Activated T-cell treated with anti-CD3 and anti-CD28 coated beads for 4 hours (primary cell): ENCODE results near the gene PNPLA7.
"Not testable (repeated sequence)": the region's sequence is repeated elsewhere in the genome, so short reads cannot be mapped to it uniquely, and the experiment has no call there.

Experiments
- DNase-seq: peaks from one replicate; pipeline ENCODE4 v3.0.0-alpha.2; 2020

PNPLA7 gene

DNA sequence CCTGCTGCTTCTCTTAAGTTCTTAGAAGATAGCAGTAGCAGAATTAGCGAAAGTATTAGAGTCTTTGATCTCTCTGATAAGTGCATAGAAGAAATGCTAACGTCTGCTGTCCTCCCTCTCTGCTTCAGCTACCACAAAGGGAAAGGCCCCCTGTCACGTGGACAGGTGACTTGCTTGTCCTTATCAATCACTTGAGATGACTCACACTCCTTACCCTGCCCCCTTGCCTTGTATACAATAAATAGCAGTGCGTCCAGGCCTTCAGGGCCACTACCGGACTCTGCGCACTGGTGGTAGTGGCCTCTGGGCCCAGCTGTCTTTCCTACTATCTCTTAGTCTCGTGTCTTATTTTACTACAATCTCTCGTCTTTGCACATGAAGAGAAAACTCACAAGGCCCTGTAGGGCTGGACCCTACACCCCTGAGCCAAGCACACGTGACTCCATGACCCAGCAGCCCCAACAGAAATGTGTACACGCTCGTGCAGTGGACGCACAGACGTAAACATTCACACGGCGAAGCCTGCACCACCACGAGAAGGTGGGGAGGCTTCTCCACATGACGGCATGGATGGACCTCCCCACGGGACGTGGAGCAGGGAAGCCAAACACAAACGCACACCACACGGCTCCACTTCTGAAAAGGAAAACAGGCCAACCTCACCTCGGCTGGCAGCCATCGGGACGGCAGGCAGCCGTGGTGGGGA lies 38.3 kb downstream of the PNPLA7 start:
- no peak for DNase-seq

DNA sequence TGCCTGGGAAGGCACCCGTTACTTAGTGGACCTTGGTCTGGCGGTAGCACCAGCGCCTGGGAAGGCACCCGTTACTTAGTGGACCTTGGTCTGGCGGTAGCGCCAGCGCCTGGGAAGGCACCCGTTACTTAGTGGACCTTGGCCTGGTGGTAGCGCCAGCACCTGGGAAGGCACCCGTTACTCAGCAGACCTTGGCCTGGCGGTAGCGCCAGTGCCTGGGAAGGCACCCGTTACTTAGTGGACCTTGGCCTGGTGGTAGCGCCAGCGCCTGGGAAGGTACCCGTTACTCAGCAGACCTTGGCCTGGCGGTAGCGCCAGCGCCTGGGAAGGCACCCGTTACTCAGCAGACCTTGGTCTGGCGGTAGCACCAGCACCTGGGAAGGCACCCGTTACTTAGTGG lies 39.1 kb downstream of the PNPLA7 start:
- not testable (repeated sequence) for DNase-seq

DNA sequence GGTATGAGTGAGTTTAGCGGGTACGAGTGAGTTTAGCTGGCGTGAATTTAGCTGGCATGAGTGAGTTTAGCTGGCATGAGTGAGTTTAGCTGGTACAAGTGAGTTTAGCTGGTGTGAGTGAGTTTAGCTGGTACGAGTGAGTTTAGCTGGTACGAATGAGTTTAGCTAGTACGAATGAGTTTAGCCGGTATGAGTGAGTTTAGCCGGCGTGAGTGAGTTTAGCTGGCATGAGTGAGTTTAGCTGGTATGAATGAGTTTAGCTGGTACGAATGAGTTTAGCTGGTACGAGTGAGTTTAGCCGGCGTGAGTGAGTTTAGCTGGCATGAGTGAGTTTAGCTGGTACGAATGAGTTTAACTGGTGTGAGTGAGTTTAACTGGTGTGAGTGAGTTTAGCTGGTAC lies 41.0 kb downstream of the PNPLA7 start:
- DNase-seq: no peak

DNA sequence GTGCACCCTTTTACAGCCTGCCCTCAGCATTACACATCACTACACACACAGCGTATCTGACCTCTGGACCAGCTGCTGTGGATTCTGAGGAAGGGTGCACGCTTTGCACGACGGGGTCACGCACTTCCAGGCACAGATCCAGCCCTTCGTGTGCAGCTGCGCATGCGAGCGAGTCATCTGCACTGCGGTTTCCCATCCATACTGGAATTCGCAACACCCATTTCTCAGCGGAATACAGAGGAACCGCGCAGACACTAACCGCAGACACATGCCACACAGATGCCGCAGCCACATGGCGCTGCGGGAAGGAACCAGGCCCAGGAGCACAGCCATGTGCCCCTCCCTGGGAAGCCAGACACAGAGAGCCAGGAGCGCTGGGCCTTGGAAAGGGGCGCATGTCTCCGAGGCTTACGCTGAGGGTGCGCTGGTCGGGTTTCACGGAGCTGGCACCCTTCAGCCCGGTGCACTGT lies 43.5 kb downstream of the PNPLA7 start:
- DNase-seq: no peak

DNA sequence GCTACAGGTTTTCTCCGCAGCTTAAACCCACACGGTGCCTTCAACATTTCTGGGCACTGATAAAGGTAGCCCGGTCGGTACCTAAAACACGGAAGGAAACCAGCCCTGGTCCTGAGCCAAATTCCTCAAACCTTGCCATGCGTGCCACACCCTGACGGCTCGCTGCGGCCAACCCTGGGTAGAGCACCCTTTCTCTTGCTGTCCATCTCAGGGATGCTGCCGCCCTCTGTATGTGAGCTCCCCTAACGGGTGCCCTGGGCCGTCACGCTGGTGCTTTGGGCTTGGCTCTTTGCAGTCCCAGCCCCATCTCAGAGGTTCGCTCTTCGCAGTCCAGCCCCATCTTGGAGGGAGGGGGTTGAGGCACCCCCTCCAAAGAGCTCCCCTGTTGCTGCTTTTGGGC lies 43.9 kb downstream of the PNPLA7 start:
- DNase-seq: no peak

DNA sequence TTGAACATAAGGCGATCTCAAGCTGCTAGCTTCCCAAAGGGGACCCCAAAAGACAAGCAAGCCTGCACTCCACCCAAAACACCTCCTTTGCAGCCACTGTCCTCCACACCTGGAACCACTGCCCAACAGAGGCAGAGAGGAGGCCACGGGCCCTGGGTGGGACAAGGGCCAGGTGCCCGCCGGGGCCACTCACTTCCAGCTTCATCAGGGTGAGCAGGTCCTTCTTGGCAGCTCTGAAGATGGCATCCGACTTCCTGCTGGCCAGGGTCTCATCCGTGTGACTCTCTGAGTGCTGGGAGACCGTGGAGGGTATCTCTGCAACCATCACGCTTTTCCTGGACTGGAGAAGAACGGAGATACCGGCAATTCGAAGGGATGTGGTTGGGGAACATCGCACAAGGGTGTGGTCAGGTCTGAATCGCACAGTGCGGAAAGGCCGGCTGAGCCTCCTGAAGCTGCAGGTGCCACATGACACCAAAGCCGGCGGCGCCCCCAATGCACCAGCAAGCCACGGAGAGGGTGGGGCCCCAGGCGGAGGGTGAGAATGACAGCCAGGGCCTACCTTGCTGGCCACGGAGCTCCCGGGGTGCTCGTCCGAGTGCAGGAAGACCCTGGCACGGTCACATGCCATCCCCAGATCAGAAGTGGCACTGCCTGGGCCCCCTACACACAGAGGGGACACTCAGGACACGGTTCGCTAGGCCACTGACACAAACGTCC lies 44.6 kb downstream of the PNPLA7 start:
- DNase-seq: no peak

DNA sequence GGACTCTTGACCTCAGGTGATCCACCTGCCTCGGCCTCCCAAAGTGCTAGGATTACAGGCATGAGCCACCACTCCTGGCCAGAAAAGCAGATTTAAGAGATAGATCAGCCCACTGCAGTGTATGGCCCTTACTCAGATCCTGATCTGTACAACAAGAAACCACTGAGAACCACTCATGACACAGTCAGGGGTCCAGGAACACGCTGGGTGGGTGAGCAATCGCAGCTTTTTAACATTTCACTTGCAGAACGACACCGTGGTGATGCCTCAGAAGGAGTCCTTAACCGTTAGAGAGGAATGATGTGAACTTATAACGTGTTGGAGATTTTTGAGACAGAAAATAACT lies 45.8 kb downstream of the PNPLA7 start:
- DNase-seq: no peak

DNA sequence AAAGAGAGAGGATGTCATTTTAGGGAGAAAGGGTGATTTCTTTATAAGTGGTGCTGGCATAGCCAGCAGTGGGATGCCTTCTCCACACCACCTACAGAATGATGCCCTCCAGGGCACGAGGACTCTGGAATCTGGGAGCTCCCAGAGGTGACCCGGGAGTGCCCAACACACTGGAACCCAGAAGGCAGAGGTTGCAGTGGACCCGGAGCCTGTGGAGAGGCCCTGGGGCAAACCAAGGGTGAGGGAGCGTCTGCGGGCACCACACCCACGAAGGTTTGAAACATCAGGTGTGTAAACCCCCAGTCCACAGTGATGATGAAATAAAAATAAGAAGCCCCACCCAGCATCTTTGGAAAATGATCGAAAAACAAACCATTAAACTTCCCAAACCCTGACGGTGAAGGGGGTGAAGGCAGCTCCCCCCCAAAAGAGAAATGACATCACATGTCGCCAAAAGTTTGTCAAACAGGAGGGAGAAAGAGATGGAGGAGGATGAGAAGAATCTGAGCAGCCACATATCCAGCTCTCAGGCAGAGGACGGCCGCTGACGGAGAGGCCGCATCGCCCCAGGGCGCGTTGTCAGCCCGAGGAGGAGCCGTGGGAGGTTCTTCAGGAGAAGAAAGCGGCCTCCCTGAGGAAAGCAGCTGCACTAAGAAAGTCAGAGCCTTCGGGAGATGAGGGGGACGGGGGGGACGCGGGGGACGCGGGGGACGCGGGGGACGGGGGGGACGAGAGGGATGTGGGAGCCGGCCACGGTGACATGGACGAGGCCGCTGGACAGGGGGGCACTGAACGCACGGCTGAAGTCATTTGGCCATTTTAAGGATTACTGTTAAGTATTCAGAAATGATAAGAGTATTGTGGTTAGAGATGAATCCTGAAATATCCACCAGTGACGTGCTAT lies 47.9 kb downstream of the PNPLA7 start:
- no peak for DNase-seq

DNA sequence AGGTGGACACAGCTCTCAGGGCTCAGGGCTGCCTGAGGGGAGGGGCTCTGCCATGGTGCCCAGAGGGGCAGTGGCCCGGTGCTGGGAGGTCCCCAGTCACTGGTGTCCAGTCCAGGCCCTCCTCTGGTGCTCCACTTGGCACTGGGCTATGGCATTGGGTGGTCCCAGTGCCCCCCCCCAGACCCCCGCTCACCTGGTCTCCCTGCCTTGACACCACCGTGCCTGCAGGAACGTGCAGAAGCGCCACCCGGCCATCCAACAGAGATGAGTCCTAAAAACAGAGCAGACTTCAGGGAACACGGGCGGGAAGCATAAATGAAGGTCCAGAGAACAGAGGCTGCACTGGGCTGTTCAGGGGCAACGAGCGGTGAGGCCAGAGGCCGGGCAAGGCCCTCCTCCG lies 48.7 kb downstream of the PNPLA7 start:
- no peak for DNase-seq

DNA sequence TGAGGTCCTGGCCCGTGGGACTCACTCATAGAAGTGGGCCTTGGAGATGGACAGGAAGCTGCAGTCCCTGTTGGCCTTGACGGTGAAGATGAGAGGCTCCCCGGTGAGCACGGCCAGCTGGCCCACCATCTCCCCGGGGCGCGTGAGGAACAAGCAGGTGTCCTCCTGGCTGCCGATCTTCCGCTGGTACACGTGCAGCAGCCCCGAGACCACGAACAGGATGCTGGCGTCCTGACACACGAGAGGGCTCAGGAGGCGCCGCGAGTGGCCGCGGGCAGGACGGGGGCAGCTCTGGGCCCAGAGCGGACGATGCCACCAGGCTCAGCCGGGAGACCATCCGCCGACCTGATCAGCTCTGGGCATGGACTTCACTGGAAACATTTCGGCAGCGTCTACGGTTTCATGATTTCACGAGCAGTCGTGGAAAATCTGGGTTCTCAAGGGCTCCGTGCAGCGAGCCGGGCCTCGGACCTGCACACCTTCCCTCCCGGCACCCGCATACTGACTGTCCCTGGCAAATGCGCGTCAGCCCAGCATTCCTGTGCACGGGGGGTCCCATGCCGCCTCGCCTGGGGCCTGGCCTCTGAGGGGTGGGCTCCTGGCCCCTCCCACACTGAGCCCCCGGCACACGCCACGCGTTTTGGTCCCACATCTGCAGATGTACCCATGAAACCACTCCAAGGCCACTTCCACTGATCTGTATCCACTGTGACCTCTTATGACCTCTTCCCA lies 49.4 kb downstream of the PNPLA7 start:
- no peak for DNase-seq

DNA sequence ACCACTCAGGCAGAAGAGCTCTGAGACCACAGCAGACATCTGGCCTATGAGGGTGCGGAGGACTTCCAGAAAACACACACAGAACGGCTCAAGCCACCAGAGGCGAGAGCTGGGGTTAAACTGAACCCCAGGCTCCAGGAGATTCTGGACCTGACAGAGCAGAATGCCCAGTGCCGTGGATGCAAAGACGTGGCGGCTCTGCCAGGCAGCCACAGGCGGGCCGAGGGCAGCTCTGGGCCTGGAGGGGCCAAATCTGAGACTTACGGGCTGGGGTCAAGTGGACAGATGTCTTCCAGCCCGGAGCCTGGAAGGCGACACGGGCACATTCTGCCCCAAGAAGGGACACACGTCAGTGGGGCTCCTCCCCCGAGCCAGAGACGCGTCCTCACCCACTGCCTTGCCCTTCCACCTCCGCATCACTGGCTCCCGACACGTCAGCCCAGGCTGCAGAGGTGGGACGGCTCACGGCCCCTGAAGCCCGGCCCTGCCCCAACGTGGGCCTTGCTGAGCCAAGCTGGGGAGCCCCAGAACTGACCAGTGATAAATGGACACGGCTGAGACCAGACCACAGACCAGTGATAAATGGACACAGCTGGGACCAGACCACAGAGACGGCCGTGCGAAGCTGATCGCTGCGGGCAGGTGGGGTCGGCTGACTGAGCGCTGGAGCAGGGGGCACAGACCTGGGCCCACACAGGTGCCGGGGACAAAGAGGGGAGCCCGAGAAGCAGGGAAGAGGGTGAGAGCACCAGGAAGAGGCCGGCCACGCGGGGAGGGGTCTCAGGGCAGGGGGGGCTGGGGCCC lies 50.1 kb downstream of the PNPLA7 start:
- no peak for DNase-seq

DNA sequence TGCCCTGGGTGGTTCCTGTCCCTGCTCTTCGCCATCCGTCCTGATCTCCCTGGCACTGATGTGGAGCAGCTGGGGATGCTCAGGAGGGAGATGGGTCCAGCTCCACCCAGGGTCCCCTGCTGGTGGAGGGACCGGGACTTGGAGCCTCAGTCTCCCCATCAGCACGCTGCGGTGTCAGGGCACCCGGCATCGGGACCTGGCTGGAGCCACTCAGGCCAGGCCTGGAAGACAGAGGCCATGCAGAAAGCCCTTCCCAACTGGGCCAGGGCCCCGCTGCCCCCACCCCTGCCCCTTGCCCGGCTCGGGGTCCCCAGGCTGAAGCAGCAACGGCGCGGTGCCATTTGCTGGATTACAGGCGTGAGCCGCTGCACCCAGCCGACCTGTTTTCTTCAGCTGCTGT lies 50.8 kb downstream of the PNPLA7 start:
- DNase-seq: no peak

DNA sequence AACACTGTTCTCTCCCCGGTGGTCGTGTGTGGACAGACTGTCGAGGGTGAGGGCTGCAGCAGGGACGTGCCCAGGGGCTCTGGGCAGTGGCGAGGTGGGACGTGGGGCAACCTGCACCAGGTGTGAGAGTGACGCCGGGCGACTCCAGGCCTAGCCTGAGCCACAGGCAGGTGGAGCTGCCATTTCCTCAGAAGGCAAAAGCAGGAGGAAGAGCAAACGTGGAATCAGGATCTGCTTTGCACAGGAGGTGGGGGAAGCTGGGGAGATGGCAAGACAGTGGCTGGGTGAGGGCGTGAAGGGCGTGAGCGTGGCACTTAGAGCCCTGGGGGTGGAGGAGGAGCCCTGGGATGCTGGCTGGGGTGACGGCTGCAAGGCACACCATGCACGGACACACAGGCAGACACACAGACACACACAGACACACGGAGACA lies 51.5 kb downstream of the PNPLA7 start:
- DNase-seq: no peak

DNA sequence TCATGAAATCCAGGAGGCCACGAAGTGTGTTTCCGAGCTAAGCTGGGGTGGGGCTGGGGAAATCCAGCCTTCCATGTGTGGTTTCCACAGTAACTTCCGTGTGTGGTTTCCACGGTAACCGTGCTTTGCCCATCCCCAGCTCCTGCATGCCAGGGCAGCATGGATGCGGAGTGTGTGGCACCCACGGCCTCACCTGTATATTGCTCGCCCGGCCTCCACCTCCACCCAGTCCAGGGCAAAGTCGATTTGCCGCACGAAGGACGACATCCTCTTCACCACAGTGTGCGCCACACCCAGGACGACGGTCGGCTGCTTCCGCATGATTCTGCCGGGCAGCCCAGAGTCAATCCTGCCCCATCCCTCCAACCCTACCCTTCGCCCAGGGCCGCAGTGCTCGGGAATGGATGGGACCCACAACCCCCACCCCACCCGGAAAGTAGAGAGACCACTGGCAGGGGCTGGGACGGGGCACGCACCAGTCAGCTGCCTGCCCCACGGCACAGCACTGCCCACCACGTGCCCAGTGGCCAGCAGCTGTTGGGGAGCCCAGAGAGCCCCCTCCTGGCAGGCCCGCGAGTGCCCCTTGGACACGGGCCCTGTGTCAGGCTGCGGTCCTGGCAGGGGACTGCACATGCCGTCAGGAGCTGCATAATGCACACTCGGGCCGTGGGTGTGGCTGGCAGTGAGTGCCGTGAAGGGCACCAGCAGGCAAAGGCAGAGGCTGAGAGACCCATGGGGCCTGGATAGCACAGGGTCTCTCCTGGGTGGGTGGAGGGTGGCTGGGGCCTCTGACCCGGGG lies 52.1 kb downstream of the PNPLA7 start:
- no peak for DNase-seq

DNA sequence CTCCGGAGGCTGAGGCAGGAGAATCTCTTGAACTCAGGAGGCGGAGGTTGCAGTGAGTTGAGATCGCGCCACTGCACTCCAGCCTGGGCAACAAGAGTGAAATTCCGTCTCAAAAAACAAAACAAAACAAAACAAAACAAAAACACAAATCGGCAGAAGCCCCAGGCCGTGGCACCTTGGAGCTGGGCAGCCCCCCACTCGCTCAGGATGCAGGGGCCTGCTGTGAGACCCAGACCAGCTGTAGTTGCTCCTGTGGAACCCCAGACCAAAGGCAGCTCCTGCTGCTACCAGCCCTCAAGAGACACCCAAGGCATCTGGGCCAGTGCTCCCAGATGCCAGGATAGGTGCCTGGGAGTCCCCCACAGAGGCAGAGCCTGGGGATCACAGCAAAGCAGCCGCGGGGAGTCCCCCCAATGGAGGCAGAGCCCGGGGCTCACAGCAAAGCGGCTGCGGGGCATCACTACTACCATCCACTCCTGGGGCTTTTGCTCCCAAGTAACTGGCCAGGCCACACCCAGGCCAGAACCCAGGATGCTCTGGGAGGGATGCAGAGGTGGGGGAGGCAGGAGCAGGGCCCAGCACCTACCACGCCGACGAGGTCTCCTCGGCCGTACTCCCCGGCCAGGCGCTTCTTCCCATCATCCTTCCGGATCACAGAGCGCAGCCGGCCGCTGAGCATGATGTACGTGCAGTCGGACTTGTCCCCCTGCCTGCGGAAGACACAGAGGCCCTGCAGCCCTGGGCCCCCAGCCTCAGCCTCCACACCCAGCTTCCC lies 53.4 kb downstream of the PNPLA7 start:
- DNase-seq: no peak

DNA sequence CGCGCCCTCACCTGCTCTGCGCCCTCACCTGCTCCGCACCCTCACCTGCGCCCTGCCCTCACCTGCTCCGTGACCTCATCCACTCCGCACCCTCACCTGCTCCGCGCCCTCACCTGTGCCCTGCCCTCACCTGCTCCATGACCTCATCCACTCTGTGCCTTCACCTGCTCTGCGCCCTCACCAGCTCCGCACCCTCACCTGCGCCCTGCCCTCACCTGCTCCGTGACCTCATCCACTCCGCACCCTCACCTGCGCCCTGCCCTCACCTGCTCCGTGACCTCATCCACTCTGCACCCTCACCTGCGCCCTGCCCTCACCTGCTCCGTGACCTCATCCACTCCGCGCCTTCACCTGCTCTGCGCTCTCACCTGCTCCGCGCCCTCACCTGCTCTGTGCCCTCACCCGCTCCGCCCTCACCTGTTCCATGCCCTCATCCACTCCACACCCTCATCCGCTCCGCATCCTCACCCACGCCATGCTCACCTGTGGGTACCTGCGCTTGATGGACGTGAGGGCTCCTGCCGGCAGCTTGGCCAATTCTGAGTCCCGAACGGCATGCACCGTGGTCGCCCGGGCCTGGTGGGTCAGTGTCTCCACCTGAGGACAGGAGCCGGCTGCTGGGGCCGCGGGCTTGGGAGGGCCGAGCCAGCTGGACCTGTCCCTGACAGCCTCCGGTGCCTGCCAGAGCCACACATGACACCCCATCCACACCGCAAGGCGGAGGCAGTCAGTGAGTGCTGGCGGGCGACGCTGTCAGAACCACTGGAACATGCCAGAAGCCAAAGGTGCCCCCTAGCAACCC lies 55.5 kb downstream of the PNPLA7 start:
- DNase-seq: no peak

DNA sequence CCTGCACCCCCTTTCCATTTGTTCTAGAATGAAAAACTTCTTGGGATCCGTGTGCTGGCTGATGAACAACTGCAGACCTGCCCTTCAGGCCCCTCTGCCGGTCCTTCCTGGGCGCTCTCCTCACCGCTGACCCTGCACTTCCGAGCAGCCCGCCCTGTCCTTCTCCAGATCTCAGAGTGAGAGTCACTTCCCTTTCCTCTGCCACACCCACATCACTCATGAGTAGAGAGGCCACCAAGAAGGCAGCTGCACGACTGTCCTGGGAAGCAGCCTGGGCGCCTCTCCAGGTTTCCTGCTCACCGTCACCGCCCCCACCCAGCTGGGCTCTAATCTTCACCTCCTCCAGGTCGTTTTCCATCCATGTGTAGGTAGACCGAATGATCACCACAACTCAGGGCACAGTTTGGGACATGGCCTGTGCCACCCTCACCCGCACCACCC lies 56.1 kb downstream of the PNPLA7 start:
- DNase-seq: no peak

DNA sequence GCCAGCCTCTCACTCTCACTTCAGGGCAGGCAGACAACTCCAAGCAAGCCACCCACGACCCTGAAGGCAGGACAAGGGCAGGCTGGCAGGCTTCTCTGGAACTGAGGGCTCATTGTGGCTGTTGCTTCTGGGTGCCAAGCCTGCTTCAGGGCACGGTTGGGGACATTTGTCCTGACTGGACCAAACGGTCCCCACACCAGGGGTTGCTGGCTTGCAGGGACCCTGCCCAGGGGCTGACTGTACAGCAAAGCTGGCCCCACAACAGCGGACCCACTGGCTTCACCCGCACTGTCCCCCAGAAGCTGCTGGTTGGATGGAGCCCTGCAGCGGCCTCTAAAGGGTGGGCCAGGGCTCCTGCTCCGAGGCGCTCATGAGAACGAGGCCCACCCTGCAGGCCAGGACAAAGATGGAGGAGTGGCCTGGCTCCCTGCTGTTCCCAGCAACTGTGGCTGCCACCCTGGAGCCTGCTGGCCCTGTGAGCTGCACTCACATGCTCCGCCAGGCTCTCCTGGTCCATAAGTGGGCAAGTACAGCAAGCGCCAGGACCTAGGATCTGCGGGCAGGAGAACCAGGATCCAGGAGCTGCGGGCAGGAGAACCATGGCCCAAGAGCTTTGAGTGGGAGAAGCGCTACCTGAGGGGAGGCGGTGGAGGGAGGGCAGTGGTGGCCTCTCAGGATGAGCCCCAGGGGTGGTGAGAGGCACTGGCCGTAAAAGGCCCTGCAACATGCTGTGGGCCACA lies 56.7 kb downstream of the PNPLA7 start:
- no peak for DNase-seq
